H1 (cell line): ENCODE data around the gene SMDT1. TPM values are rescaled to one million over a fixed set of nuclear protein-coding genes. Genes with fewer than 3 reads are reported as not detected.

Experiments used
- CTCF ChIA-PET: fragments of 300-600 bp; sonication (Branson Sonifier 250); formaldehyde crosslinking; loops from one replicate; lab custom pipeline; 2021; ENCODE audit not compliant: partially characterized antibody; lab: Charles Lee
- POLR2A ChIA-PET: fragments of 300-600 bp; sonication (Branson Sonifier 250); formaldehyde crosslinking; loops from one replicate; lab custom pipeline; 2021; ENCODE audit warnings: inconsistent platforms; ENCODE audit not compliant: partially characterized antibody; lab: Charles Lee
- DNase-seq, 2 experiments: peaks; one replicate each; pipeline versions ENCODE4 v3.0.0 to v3.0.0-alpha.2; 2010 to 2022; ENCODE audit warnings: low spot score in 2 of 2, low read depth in 1 of 2, mixed read lengths in 1 of 2
- FAIRE-seq: peaks from 2 replicates; lab custom pipeline; 2011; peaks lifted over from hg19 to GRCh38; lab: Jason Lieb, UNC
- H2AFZ ChIP-seq: 2 replicates; pipeline ENCODE4 v1.8.1; 2012; ENCODE audit warnings: low read length, inconsistent platforms
- H2AK5ac ChIP-seq: 2 replicates; pipeline ENCODE4 v1.6.1; 2013; ENCODE audit warnings: low read depth, low read length
- H2BK120ac ChIP-seq: replicated peaks from 2 replicates; pipeline ENCODE3; 2013; ENCODE audit warnings: low read depth, low read length, inconsistent platforms
- H2BK12ac ChIP-seq: 2 replicates; pipeline ENCODE4 v1.6.1; 2013; ENCODE audit warnings: low read depth, low read length
- H2BK15ac ChIP-seq: 2 replicates; pipeline ENCODE4 v1.6.1; 2013; ENCODE audit warnings: low read length
- H2BK20ac ChIP-seq: 2 replicates; pipeline ENCODE4 v1.6.1; 2013; ENCODE audit warnings: low read length
- H2BK5ac ChIP-seq: 2 replicates; pipeline ENCODE4 v1.6.1; 2013; ENCODE audit warnings: low read depth, low read length
- H3K14ac ChIP-seq: 2 replicates; pipeline ENCODE4 v1.6.1; 2013; ENCODE audit warnings: inconsistent platforms; ENCODE audit not compliant: insufficient read length
- H3K18ac ChIP-seq: 2 replicates; pipeline ENCODE4 v1.6.1; 2013; ENCODE audit warnings: low read length; ENCODE audit errors: extremely low read depth
- H3K23ac ChIP-seq: 2 replicates; pipeline ENCODE4 v1.6.1; 2013; ENCODE audit warnings: inconsistent platforms; ENCODE audit not compliant: insufficient read length
- H3K23me2 ChIP-seq: 2 replicates; pipeline ENCODE4 v1.6.1; 2013; ENCODE audit warnings: low read depth, low read length
- H3K27ac ChIP-seq: 2 replicates; pipeline ENCODE4 v1.6.1; 2011; ENCODE audit warnings: low read depth, low read length, inconsistent platforms
- H3K27me3 ChIP-seq, 4 experiments: replicated peaks in 1 of 4; 1 replicate in 1 of 4; 2 replicates in 3 of 4; pipeline versions ENCODE4 v1.6.1 to v1.8.1; 2011 to 2013; ENCODE audit warnings: low read length in 3 of 4, mild to moderate bottlenecking in 3 of 4, inconsistent platforms in 2 of 4, mixed read lengths in 2 of 4, moderate library complexity in 1 of 4; ENCODE audit not compliant: control insufficient read depth in 3 of 4, insufficient read depth in 3 of 4; ENCODE audit errors: extremely low read depth in 1 of 4
- H3K36me3 ChIP-seq, 4 experiments: 2 replicates each; pipeline versions ENCODE4 v1.6.1 to v1.8.1; 2011 to 2013; ENCODE audit warnings: mild to moderate bottlenecking in 4 of 4, low read length in 3 of 4, moderate library complexity in 2 of 4, control low read depth in 1 of 4, inconsistent platforms in 1 of 4; ENCODE audit not compliant: insufficient read depth in 4 of 4, control insufficient read depth in 2 of 4
- H3K4ac ChIP-seq: replicated peaks from 2 replicates; pipeline ENCODE3; 2013; ENCODE audit warnings: low read length, low read depth, mixed read lengths, inconsistent platforms; ENCODE audit not compliant: insufficient read length
- H3K4me1 ChIP-seq, 4 experiments: replicated peaks in 1 of 4; 1 replicate in 1 of 4; 2 replicates in 3 of 4; pipeline versions ENCODE4 v1.6.1 to v1.8.1; 2011 to 2013; ENCODE audit warnings: low read length in 3 of 4, inconsistent platforms in 2 of 4, mixed read lengths in 1 of 4; ENCODE audit not compliant: insufficient read depth in 4 of 4, control insufficient read depth in 3 of 4
- H3K4me2 ChIP-seq, 2 experiments: 2 replicates each; pipeline versions ENCODE4 v1.6.1 to v1.8.1; 2011 to 2013; ENCODE audit warnings: low read depth in 2 of 2, low read length in 2 of 2, control low read depth in 1 of 2, inconsistent platforms in 1 of 2, mild to moderate bottlenecking in 1 of 2; ENCODE audit not compliant: insufficient read depth in 1 of 2
- H3K4me3 ChIP-seq, 4 experiments: fragments of 200-600, 300-600 bp in 1 of 4; sonication (generic), shearing (Covaris generic), sonication (Bioruptor Twin) in 1 of 4; 2 replicates each; pipeline versions ENCODE4 v1.5.1 to v1.8.1; 2011 to 2016; ENCODE audit warnings: low read length in 4 of 4, low read depth in 3 of 4, control low read depth in 2 of 4, inconsistent platforms in 2 of 4, mild to moderate bottlenecking in 2 of 4, mixed read lengths in 1 of 4, moderate library complexity in 1 of 4; ENCODE audit not compliant: insufficient read depth in 2 of 4; ENCODE audit errors: extremely low read depth in 1 of 4
- H3K56ac ChIP-seq: replicated peaks from 2 replicates; pipeline ENCODE3; 2013; ENCODE audit warnings: low read depth, mild to moderate bottlenecking, mixed read lengths, low read length, inconsistent platforms; ENCODE audit not compliant: insufficient read length
- H3K79me1 ChIP-seq: 2 replicates; pipeline ENCODE4 v1.6.1; 2013; ENCODE audit warnings: low read depth, low read length, control low read depth
- H3K79me2 ChIP-seq, 2 experiments: 2 replicates each; pipeline versions ENCODE4 v1.6.1 to v1.8.1; 2012 to 2013; ENCODE audit warnings: low read length in 2 of 2, mild to moderate bottlenecking in 2 of 2, inconsistent platforms in 1 of 2; ENCODE audit not compliant: insufficient read depth in 2 of 2, control insufficient read depth in 1 of 2
- H3K9ac ChIP-seq, 4 experiments: replicated peaks in 1 of 4; 1 replicate in 1 of 4; 2 replicates in 3 of 4; pipeline versions ENCODE4 v1.6.1 to v1.8.1; 2011 to 2013; ENCODE audit warnings: low read depth in 3 of 4, low read length in 3 of 4, control low read depth in 2 of 4, mild to moderate bottlenecking in 2 of 4, moderate library complexity in 2 of 4, inconsistent platforms in 1 of 4; ENCODE audit errors: extremely low read depth in 1 of 4
- H3K9me3 ChIP-seq, 2 experiments: 2 replicates each; pipeline versions ENCODE4 v1.6.1 to v1.8.1; 2012 to 2013; ENCODE audit warnings: mild to moderate bottlenecking in 2 of 2, moderate library complexity in 2 of 2, control low read depth in 1 of 2, inconsistent platforms in 1 of 2, low read depth in 1 of 2, low read length in 1 of 2, mixed read lengths in 1 of 2; ENCODE audit not compliant: insufficient read depth in 2 of 2
- H4K20me1 ChIP-seq, 2 experiments: replicated peaks in 1 of 2; 2 replicates each; pipeline versions ENCODE3 to v1.8.1; 2011 to 2013; ENCODE audit warnings: inconsistent platforms in 2 of 2, low read length in 2 of 2, mild to moderate bottlenecking in 1 of 2; ENCODE audit not compliant: insufficient read depth in 2 of 2, control insufficient read depth in 1 of 2
- H4K5ac ChIP-seq: 2 replicates; pipeline ENCODE4 v1.6.1; 2013; ENCODE audit warnings: low read length, low read depth, mixed read lengths, inconsistent platforms; ENCODE audit not compliant: insufficient read length
- H4K8ac ChIP-seq: 2 replicates; pipeline ENCODE4 v1.8.0; 2013; ENCODE audit warnings: mild to moderate bottlenecking, moderate library complexity, low read length, inconsistent platforms; ENCODE audit not compliant: insufficient read depth; ENCODE audit errors: extremely low read depth
- H4K91ac ChIP-seq: replicated peaks from 2 replicates; pipeline ENCODE3; 2013; ENCODE audit warnings: low read length, mixed read lengths, inconsistent platforms; ENCODE audit not compliant: insufficient read length
- CTCF ChIP-seq, 3 experiments: IDR thresholded peaks; 1 replicate in 2 of 3; 2 replicates in 1 of 3; pipeline versions ENCODE4 v1.5.1 to v1.6.1; 2011; ENCODE audit warnings: low read length in 3 of 3, mild to moderate bottlenecking in 3 of 3, inconsistent platforms in 2 of 3, low read depth in 1 of 3, moderate library complexity in 1 of 3; ENCODE audit not compliant: insufficient read depth in 1 of 3; ENCODE audit errors: control extremely low read depth in 1 of 3
- RAD21 ChIP-seq, 2 experiments: IDR thresholded peaks in 1 of 2; conservative IDR thresholded peaks in 1 of 2; 2 replicates each; pipeline ENCODE4 v1.6.1; 2011; ENCODE audit warnings: low read depth in 2 of 2, low read length in 2 of 2, improper control_type of control experiment in 1 of 2, inconsistent platforms in 1 of 2, mild to moderate bottlenecking in 1 of 2, moderate library complexity in 1 of 2
- TAF1 ChIP-seq: IDR thresholded peaks from 2 replicates; pipeline ENCODE4 v1.6.1; 2011; ENCODE audit warnings: mild to moderate bottlenecking, low read depth, low read length
- WGBS, 2 experiments: shearing (Covaris generic) in 1 of 2; methylation state at CpG; one replicate each; pipeline versions ENCODE4 v1.1.6 to v1.1.7; 2013 to 2015; ENCODE audit warnings: low lambda C conversion rate in 2 of 2, mixed read lengths in 2 of 2, inconsistent platforms in 1 of 2, low coverage in 1 of 2, missing lambda C conversion rate in 1 of 2; ENCODE audit not compliant: insufficient replicate concordance in 2 of 2, insufficient coverage in 1 of 2, insufficient read length in 1 of 2; ENCODE audit errors: extremely low coverage in 1 of 2, missing lambda C conversion rate in 1 of 2; 5-methylcytosine and 5-hydroxymethylcytosine counted together
- polyA plus RNA-seq, 7 experiments: library from polyadenylated mRNA; depleted of rRNA in 3 of 7; stranded (reverse) in 5 of 7; unstranded in 2 of 7; fragments of >200 nt in 5 of 7; fragments of 200-250 nt in 2 of 7; gene quantifications; 1 replicate in 5 of 7; 2 replicates in 1 of 7; 4 replicates in 1 of 7; pipeline versions ENCODE4 v1.2.1 to v1.2.3, GENCODE V29; 2011 to 2013; ENCODE audit warnings: missing spikeins in 2 of 7, mixed read lengths in 2 of 7
- total RNA-seq: library from RNA; stranded (reverse); fragmentation: NEBNext Ultra II Directional; extraction: Animal tissue kit (Norgen Biotek cat#: 25700); gene quantifications from 2 replicates; pipeline ENCODE4 v1.2.1, GENCODE V29; 2021

Gene SMDT1
- total and polyA plus RNA-seq, 2 of the 8 experiments (the other 6 are each of a cell fraction or from before 2014, with no cell fraction given), result 34.9 to 35.6 TPM

GRCh38 chr22:42114721-42115120 is 35.2 kb downstream of the SMDT1 start:
- Histone ChIP-seq H2AK5ac (no peak overlapping the region), H2BK15ac (no peak overlapping the region), H3K56ac (no peak overlapping the region), H3K27me3 (peaks cover 0 to 1% (median under 1%) of the 10 kb centered on the region in 4 experiments; a peak in 3 of 7 replicates), H3K79me2 (no peaks in the 10 kb centered on the region), H3K18ac (no peak overlapping the region), H3K14ac (no peak overlapping the region), H4K20me1 (no peaks in the 10 kb centered on the region), H2BK5ac (no peak overlapping the region), H2BK120ac (no peak overlapping the region), H2BK20ac (no peak overlapping the region), H3K9ac (0 out of 7 replicates have a peak overlapping the region, but pooled peaks of 1 of the 4 experiments have one; percentile 0), H3K23ac (no peak overlapping the region), H3K79me1 (no peaks in the 10 kb centered on the region), H2AFZ (no peak overlapping the region), H4K8ac (no peak overlapping the region), H4K91ac (no peak overlapping the region), H3K27ac (no peak overlapping the region), H3K4ac (no peak overlapping the region), H3K4me1 (peaks cover 0 to 3% (median 1%) of the 10 kb centered on the region in 4 experiments; a peak in 3 of 7 replicates), H3K4me2 (no peak overlapping the region), H3K4me3 (no peak overlapping the region), H3K23me2 (no peaks in the 10 kb centered on the region), H2BK12ac (peak overlapping the region; percentile 20; the same call in 1 of the 2 replicates), H4K5ac (no peak overlapping the region), H3K9me3 (no peaks in the 10 kb centered on the region), H3K36me3 (no peaks in the 10 kb centered on the region)
- FAIRE-seq (peak; percentile 87), DNase-seq (peak in 1 of 2 experiments; percentile 80)
- ChIA-PET POLR2A (no interaction called here), CTCF (interaction anchor here (0.6 to 7.3 kb wide), 4 partner anchors 38 to 162 kb away, joined by 3 to 116 read pairs (median 4); partner anchors contain the start of gene SEPTIN3)
- 25% methylated on average over 7 of the region's 7 CpGs; no CpG with 5 or more reads in 1 of the 2 experiments for WGBS, 2 experiments
- peak; percentile 83 for TF ChIP-seq RAD21 (IDR thresholded peaks at IDR 0.05 in 1 of 2, conservative IDR thresholded peaks at IDR 0.05 in 1 of 2; ENCODE audit: low read depth in 2 of 2, low read length in 2 of 2)
- TF ChIP-seq CTCF (IDR thresholded peaks at IDR 0.05; ENCODE audit: control extremely low read depth in 1 of 3, insufficient read depth in 1 of 3, low read depth in 1 of 3, low read length in 3 of 3), result peak; percentile 61 to 77 (median 70)
- no peak for TF ChIP-seq TAF1
